22Rv1 (cell line): Measurements from ENCODE around the gene TBC1D1.

Experiments used
- H3K27ac ChIP-seq: fragments of 450-650 bp; 2 replicates; pipeline ENCODE4 v1.5.1; 2017
- ZFX ChIP-seq: fragments of 450-650 bp; IDR thresholded peaks from 2 replicates; pipeline ENCODE4 v1.6.1; 2017; ENCODE audit warnings: antibody characterized with exemption, borderline replicate concordance
- TF ChIP-seq, protein P1 (sequence below): fragments of 450-650 bp; IDR thresholded peaks from 2 replicates; pipeline ENCODE4 v1.5.1; 2017; ENCODE audit warnings: mild to moderate bottlenecking

The TBC1D1 gene

DNA sequence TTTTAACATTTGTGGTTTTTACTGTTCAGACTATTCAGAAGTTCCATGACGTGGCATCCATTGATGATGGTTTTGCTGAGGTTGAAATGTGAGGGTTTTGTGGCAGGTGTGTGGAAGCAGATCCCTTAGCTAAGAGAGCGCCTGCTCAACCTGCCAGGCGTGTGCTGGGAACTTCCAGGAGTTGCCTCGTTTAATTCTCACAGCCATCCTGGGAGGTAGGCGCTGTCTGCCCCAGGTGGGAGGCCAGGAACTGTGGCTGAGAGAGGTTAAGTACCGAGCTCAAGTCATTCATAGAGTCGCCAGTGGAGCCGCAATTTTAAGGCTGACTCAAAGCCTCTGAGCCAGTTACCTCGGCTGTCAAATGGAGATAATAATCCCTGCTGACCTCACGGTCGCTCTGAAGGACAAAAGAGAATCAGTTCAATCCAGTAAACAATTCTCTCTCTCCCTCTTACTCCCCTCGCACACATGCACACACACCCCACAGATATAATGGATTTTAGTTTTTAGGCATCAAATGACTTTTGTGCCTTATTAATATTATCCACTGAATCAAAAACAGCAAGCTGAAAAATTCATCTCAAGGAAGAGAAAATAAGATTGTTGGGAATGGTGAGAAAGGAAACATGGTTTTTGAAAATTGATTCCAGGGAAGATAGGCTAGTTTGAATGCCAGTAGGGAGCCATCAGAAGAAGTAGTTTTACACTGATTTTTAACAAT, 240.6 kb downstream of the TBC1D1 start:
- TF ChIP-seq, protein P1, sequence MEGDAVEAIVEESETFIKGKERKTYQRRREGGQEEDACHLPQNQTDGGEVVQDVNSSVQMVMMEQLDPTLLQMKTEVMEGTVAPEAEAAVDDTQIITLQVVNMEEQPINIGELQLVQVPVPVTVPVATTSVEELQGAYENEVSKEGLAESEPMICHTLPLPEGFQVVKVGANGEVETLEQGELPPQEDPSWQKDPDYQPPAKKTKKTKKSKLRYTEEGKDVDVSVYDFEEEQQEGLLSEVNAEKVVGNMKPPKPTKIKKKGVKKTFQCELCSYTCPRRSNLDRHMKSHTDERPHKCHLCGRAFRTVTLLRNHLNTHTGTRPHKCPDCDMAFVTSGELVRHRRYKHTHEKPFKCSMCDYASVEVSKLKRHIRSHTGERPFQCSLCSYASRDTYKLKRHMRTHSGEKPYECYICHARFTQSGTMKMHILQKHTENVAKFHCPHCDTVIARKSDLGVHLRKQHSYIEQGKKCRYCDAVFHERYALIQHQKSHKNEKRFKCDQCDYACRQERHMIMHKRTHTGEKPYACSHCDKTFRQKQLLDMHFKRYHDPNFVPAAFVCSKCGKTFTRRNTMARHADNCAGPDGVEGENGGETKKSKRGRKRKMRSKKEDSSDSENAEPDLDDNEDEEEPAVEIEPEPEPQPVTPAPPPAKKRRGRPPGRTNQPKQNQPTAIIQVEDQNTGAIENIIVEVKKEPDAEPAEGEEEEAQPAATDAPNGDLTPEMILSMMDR = no peak
- no peak for TF ChIP-seq ZFX
- no peak overlapping the region for H3K27ac ChIP-seq

DNA sequence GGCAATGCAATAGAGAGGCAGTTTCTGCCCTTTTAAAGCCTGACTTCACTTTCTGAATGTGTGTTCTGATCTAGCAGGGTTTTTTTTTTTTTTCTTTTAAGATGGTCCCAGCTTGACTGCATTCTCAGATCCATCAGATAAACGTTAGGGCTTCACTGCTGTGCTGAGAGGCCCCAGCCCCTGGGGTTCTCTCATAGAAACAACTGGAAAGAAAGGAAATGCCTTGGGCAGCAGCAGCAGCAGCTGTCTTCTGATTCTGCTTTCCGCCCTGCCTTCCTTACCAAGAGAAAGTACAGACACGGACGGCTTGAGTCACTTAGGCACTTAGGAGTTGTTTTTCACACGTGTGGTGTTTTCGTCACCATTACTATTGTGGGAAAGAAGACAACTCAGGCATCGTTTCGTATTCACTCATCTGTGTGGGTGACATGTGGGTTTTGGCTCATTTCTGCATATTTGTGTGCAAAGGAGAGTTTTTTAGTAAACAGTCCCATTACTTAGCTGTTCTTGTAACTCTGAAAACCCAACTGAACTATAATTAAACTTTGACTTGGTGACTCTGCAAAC, 241.3 kb downstream of the TBC1D1 start:
- TF ChIP-seq, protein P1 = no peak
- TF ChIP-seq ZFX = no peak
- H3K27ac ChIP-seq = no peak overlapping the region

DNA sequence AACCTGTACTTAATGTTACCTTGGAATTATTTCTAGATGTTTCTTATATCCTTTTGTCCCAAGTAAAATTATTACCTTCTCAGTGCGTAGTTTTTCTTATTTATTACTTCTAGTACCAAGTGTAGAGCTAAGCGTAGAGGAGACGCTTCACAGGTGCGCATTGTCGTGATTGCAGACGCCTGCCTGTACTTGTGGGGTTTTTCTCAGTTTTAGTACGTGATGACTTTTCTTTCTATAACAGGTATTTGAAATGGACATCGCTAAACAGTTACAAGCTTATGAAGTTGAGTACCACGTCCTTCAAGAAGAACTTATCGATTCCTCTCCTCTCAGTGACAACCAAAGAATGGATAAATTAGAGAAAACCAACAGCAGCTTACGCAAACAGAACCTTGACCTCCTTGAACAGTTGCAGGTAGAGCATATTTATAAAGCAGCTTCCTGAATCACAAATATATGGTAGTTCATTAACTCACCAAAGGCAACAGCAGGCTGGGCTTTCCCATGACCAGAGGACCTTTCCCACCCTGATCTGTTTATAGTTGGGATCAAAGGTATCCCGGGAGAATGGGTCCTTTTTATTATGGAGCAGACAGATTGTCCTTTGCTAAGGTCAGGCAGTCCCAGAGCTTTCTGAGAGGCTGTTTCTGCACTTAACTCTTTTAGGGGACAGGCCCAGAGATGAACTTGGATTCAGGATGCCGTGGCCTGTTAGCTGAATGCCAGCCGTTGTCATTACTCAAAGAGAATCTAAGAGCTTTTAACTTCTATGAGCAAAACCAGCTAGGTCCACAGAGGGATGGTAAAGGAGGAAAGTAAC, 242.2 kb downstream of the TBC1D1 start:
- TF ChIP-seq, protein P1 = no peak
- TF ChIP-seq ZFX = no peak
- no peak overlapping the region for H3K27ac ChIP-seq

DNA sequence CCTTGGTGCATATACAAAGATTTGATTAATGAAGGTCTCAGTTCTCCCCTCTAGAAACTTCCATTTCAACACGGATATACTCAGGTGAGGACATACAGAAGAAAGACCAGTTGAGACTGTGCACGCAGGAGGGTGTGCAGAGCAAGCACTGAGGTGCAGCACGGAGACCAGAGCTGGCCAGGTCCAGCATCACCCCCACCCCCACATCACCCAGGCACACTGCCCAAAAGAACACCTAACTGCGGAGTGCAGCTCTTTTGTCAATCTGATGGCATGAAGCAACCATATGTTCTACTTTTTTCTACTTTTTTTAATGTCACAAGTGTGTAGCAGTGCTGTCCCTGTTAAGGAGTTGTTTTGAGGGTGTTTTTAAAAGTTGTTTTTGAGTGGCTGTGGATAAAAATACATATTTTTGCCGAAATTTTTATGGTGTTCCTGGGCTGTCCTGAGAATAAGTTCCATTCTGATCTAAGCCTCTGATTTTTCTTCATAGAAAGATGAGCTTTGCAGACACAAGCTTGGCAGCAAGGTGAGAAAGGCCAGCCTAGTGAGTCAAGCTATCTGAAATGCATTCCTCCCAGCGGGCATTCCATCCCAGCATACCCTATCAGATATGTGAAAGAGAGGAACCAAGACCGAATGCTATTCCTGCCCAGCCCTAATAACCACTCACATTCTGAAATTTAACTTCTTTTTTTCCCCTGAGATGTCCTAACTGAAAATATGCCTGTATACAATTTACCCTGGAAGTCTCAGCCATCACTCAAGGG, 243.0 kb downstream of the TBC1D1 start:
- TF ChIP-seq, protein P1 = no peak
- no peak for TF ChIP-seq ZFX
- H3K27ac ChIP-seq = no peak overlapping the region

DNA sequence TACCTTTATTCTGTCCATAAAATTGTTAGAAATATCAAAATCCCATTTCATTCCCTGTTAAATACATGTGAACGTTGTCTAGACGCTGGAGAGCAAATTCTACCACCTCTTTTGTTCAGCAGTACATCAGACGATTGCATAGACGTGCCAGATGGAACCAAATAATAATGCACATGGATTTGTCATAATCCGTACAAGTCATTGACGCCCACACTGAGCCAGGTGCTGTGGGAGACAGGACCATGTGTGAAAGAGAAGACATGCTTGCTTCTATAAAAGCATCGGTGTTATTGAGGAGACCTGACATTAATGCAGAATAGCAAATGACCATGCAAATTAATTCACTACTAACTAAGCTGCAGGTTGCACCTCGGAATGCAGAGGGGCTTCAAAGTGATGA, 244.3 kb downstream of the TBC1D1 start:
- TF ChIP-seq ZFX = no peak
- TF ChIP-seq, protein P1 = no peak
- H3K27ac ChIP-seq = no peak overlapping the region

DNA sequence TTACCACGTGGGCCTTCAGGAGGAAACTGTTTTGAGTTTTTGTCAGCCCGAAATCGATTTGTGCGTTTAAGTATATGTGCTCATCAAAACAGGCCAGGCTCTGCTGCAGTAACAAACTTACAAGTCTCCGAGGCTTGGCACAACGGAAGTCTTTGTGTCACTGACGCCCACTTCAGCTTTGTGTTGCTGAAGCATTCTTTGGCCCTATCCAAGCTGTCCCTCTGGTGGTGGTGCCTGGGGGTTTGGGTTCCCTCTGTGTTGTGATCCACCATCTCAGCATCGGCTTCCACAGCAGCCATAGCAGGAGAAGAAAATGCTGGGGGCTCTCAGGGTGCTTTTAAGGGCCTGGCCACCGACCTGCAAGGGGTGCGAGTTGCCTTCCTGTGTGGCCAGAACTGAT, 245.7 kb downstream of the TBC1D1 start:
- no peak overlapping the region for H3K27ac ChIP-seq
- TF ChIP-seq, protein P1 = no peak
- no peak for TF ChIP-seq ZFX
